HepG2 (cell line): ENCODE data around the gene OST4. TPM values are rescaled to one million over a fixed set of nuclear protein-coding genes. Genes with fewer than 3 reads are reported as not detected.

ENCODE experiments used
- ATF6 ChIP-seq: sonication (generic); formaldehyde crosslinking; conservative IDR thresholded peaks from 2 replicates; pipeline ENCODE4 v1.4.0; 2020; ENCODE audit warnings: missing genetic modification reagents
- CEBPB ChIP-seq: IDR thresholded peaks from 2 replicates; pipeline ENCODE4 v1.6.1; 2011; ENCODE audit warnings: low read depth, low read length, improper control_type of control experiment, borderline replicate concordance
- CHD4 ChIP-seq: fragments of 200-600 bp; sonication (generic); IDR thresholded peaks from 2 replicates; pipeline ENCODE4 v1.7.0; 2017; ENCODE audit warnings: mild to moderate bottlenecking, low read length, borderline replicate concordance
- DNMT3B ChIP-seq: conservative IDR thresholded peaks from 2 replicates; pipeline ENCODE4 v1.6.1; 2016; ENCODE audit warnings: missing biosample characterization, control low read depth
- FOXA3 ChIP-seq: IDR thresholded peaks from 2 replicates; pipeline ENCODE4 v1.6.1; 2016; ENCODE audit warnings: missing genetic modification reagents, missing compliant biosample characterization
- GABPB1 ChIP-seq: IDR thresholded peaks from 2 replicates; pipeline ENCODE4 v1.6.1; 2016; ENCODE audit warnings: mild to moderate bottlenecking, missing genetic modification reagents, moderate library complexity, missing compliant biosample characterization
- GLMP ChIP-seq: sonication (generic); formaldehyde crosslinking; IDR thresholded peaks from 2 replicates; pipeline ENCODE4 v1.9.0; 2021; ENCODE audit warnings: missing genetic modification reagents, mild to moderate bottlenecking, borderline replicate concordance
- HMG20A ChIP-seq: IDR thresholded peaks from 2 replicates; pipeline ENCODE4 v1.6.1; 2016; ENCODE audit warnings: borderline replicate concordance
- JUND ChIP-seq: sonication (generic); formaldehyde crosslinking; IDR thresholded peaks from 2 replicates; pipeline ENCODE4 v1.8.0; 2022; ENCODE audit warnings: mild to moderate bottlenecking, missing genetic modification reagents
- MEF2D ChIP-seq: sonication (generic); formaldehyde crosslinking; IDR thresholded peaks from 2 replicates; pipeline ENCODE4 v1.5.1; 2020; ENCODE audit warnings: mild to moderate bottlenecking, missing genetic modification reagents
- NCOR1 ChIP-seq: fragments of 200-600 bp; sonication (generic); IDR thresholded peaks from 2 replicates; pipeline ENCODE4 v1.7.0; 2017; ENCODE audit warnings: antibody characterized with exemption, low read length, borderline replicate concordance
- NR2C2 ChIP-seq: sonication (generic); formaldehyde crosslinking; IDR thresholded peaks from 2 replicates; pipeline ENCODE4 v1.4.0; 2020; ENCODE audit warnings: missing genetic modification reagents, mild to moderate bottlenecking, moderate library complexity, borderline replicate concordance
- PBX2 ChIP-seq: IDR thresholded peaks from 2 replicates; pipeline ENCODE4 v1.6.1; 2016; ENCODE audit warnings: control low read depth
- PBX3 ChIP-seq: sonication (generic); formaldehyde crosslinking; IDR thresholded peaks from 2 replicates; pipeline ENCODE4 v1.8.1; 2023; ENCODE audit warnings: missing genetic modification reagents, inconsistent platforms, borderline replicate concordance
- PHF5A ChIP-seq: IDR thresholded peaks from one replicate; pipeline ENCODE4 v1.6.1; 2018; ENCODE audit warnings: low read depth, missing genetic modification reagents; ENCODE audit not compliant: unreplicated experiment
- REXO4 ChIP-seq: sonication (generic); formaldehyde crosslinking; IDR thresholded peaks from 2 replicates; pipeline ENCODE4 v1.8.0; 2022; ENCODE audit warnings: missing genetic modification reagents, mild to moderate bottlenecking, borderline replicate concordance
- TARDBP ChIP-seq: sonication (generic); formaldehyde crosslinking; IDR thresholded peaks from 2 replicates; pipeline ENCODE4 v1.8.0; 2022; ENCODE audit warnings: mild to moderate bottlenecking, missing genetic modification reagents
- TOE1 ChIP-seq: sonication (generic); formaldehyde crosslinking; IDR thresholded peaks from 2 replicates; pipeline ENCODE4 v1.4.0; 2020; ENCODE audit warnings: mild to moderate bottlenecking, missing genetic modification reagents
- ZBTB14 ChIP-seq: sonication (generic); formaldehyde crosslinking; IDR thresholded peaks from 2 replicates; pipeline ENCODE4 v1.4.0; 2020; ENCODE audit warnings: missing genetic modification reagents
- ZIK1 ChIP-seq: sonication (generic); formaldehyde crosslinking; IDR thresholded peaks from 2 replicates; pipeline ENCODE4 v1.5.0; 2020; ENCODE audit warnings: mild to moderate bottlenecking, low read depth, missing genetic modification reagents, borderline replicate concordance
- ZNF263 ChIP-seq: sonication (generic); formaldehyde crosslinking; IDR thresholded peaks from 2 replicates; pipeline ENCODE4 v1.4.0; 2020; ENCODE audit warnings: missing genetic modification reagents
- ZNF432 ChIP-seq: sonication (generic); formaldehyde crosslinking; IDR thresholded peaks from 2 replicates; pipeline ENCODE4 v1.5.0; 2020; ENCODE audit warnings: missing genetic modification reagents, mild to moderate bottlenecking, borderline replicate concordance
- ZNF616 ChIP-seq: sonication (generic); formaldehyde crosslinking; IDR thresholded peaks from 2 replicates; pipeline ENCODE4 v1.5.0; 2020; ENCODE audit warnings: low read depth, mild to moderate bottlenecking, missing genetic modification reagents
- ZNF773 ChIP-seq: sonication (generic); formaldehyde crosslinking; IDR thresholded peaks from 2 replicates; pipeline ENCODE4 v1.4.0; 2020; ENCODE audit warnings: missing genetic modification reagents, borderline replicate concordance
- polyA plus RNA-seq, 8 experiments: library from polyadenylated mRNA; depleted of rRNA in 3 of 8; stranded (reverse) in 7 of 8; unstranded in 1 of 8; fragments of >200 nt; fragmentation: Illumina TruSeq in 4 of 8; extraction: Trizol in 4 of 8; gene quantifications; 2 replicates each; pipeline versions ENCODE4 v1.2.1 to v1.2.3, GENCODE V29; 2011 to 2016; ENCODE audit warnings: low read depth in 4 of 8, missing spikeins in 1 of 8, mixed read lengths in 1 of 8; ENCODE audit not compliant: insufficient read depth in 1 of 8
- total RNA-seq, 5 experiments: library from RNA; depleted of rRNA; stranded (reverse); fragments of >200 nt; fragmentation: Illumina TruSeq; extraction: Trizol; gene quantifications; 2 replicates each; pipeline ENCODE4 v1.2.3, GENCODE V29; 2016; ENCODE audit warnings: low read depth in 1 of 5

OST4 gene
- total and polyA plus RNA-seq, 2 of the 13 experiments (the other 11 are each of a cell fraction or from before 2014, with no cell fraction given), result 498 to 584 TPM

GRCh38 chr2:27032495-27033252 lies 38.8 kb downstream of the OST4 start, which contains the start of gene TMEM214 (continued):
- TF ChIP-seq NR2C2 (CRISPR knock-in tag) (peak; percentile 80), PBX3 (CRISPR knock-in tag) (no peak), JUND (no peak), ZNF616 (no peak), ZBTB14 (CRISPR knock-in tag) (peak; percentile 99), FOXA3 (no peak; the same call in none of the 2 replicates), NCOR1 (no peak), GABPB1 (CRISPR knock-in tag) (peak; percentile 94), ATF6 (CRISPR knock-in tag) (no peak), CHD4 (peak; percentile 67; the same call in 1 of the 2 replicates), ZNF773 (no peak), TARDBP (peak; percentile 86), CEBPB (no peak), ZNF263 (CRISPR knock-in tag) (0 out of 2 replicates have a peak, but pooled peaks have one; percentile 16), DNMT3B (CRISPR knock-in tag) (peak; percentile 93; the same call in 1 of the 2 replicates), ZNF432 (CRISPR knock-in tag) (no peak), TOE1 (CRISPR knock-in tag) (peak; percentile 69; the same call in 1 of the 2 replicates), MEF2D (no peak), PHF5A (CRISPR knock-in tag) (no peak), GLMP (CRISPR knock-in tag) (no peak), HMG20A (CRISPR knock-in tag) (no peak), PBX2 (CRISPR knock-in tag) (no peak), ZIK1 (peak; percentile 82; the same call in 1 of the 2 replicates), REXO4 (CRISPR knock-in tag) (no peak)
